Suprapubic skin (tissue), 3 donors: Measurements from ENCODE around the gene KRT34.
"Not testable (repeated sequence)": the region's sequence is repeated elsewhere in the genome, so short reads cannot be mapped to it uniquely, and the experiment has no call there.

Experiments
- POLR2AphosphoS5 ChIP-seq, 3 donors: sonication (generic); formaldehyde crosslinking; IDR thresholded peaks; one replicate each; pipeline ENCODE4 v1.6.1; 2017; ENCODE audit warnings: antibody characterized with exemption in 3 of 3
- TF ChIP-seq, protein P1 (sequence below), 2 donors: fragments of 200-600 bp in 1 of 2; fragments of 450-650 bp in 1 of 2; sonication (generic) in 1 of 2; IDR thresholded peaks; one replicate each; pipeline ENCODE4 v1.5.1; 2016 to 2019; ENCODE audit warnings: antibody characterized with exemption in 2 of 2, mild to moderate bottlenecking in 1 of 2, moderate library complexity in 1 of 2

DNA sequence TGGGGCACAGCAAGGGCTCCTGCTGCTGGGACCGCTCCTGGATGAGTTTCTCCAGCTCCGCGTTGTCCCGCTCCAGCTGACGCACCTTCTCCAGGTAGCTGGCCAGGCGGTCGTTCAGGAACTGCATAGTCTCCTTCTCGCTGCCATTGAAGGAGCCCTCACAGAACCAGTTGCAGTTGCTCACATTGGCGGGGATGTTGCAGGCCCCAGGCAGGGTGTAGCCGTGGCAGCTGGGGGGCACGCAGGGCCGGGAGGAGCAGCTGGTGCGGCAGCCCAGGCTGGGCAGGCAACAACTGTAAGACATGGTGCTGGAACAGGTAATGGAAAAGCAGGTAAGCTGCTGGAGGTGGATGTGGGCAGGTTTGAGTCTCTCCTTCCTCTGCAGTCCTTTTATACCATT lies at the start of gene KRT34:
- TF ChIP-seq, protein P1, sequence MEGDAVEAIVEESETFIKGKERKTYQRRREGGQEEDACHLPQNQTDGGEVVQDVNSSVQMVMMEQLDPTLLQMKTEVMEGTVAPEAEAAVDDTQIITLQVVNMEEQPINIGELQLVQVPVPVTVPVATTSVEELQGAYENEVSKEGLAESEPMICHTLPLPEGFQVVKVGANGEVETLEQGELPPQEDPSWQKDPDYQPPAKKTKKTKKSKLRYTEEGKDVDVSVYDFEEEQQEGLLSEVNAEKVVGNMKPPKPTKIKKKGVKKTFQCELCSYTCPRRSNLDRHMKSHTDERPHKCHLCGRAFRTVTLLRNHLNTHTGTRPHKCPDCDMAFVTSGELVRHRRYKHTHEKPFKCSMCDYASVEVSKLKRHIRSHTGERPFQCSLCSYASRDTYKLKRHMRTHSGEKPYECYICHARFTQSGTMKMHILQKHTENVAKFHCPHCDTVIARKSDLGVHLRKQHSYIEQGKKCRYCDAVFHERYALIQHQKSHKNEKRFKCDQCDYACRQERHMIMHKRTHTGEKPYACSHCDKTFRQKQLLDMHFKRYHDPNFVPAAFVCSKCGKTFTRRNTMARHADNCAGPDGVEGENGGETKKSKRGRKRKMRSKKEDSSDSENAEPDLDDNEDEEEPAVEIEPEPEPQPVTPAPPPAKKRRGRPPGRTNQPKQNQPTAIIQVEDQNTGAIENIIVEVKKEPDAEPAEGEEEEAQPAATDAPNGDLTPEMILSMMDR (IDR thresholded peaks at IDR 0.05): not testable (repeated sequence)
- not testable (repeated sequence) for TF ChIP-seq POLR2AphosphoS5 (IDR thresholded peaks at IDR 0.05)
